ENCODE results near the gene PSMD8.
"Not testable (repeated sequence)": the region's sequence is repeated elsewhere in the genome, so short reads cannot be mapped to it uniquely, and the experiment has no call there.

Gene PSMD8

GRCh38 chr19:38361633-38362075 is 12.7 kb upstream of the PSMD8 start:
- no peak for TF ChIP-seq CTCF (IDR thresholded peaks at IDR 0.05)
- Histone ChIP-seq H3K4me3 (peak overlapping the region; percentile 79), H3K27ac (peak overlapping the region in 1 of 2 donors; percentile 62)
- DNase-seq (ENCODE audit: low spot score) = no peak

GRCh38 chr19:38362076-38362945 is 12.1 kb upstream of the PSMD8 start:
- DNase-seq (ENCODE audit: low spot score) = no peak
- TF ChIP-seq CTCF (IDR thresholded peaks at IDR 0.05) = no peak
- Histone ChIP-seq H3K27ac (peak overlapping the region in 1 of 2 donors; percentile 62), H3K4me3 (peak overlapping the region; percentile 79)

GRCh38 chr19:38362946-38363688 is 11.3 kb upstream of the PSMD8 start:
- H3K27ac ChIP-seq; DNase-seq (ENCODE audit: low spot score); H3K4me3 ChIP-seq: not testable (repeated sequence)

- DNase-seq (ENCODE audit: low spot score) = no peak
- TF ChIP-seq CTCF (IDR thresholded peaks at IDR 0.05) = no peak
- Histone ChIP-seq H3K4me3 (no peak overlapping the region), H3K27ac (no peak overlapping the region)
Observed at GRCh38 chr19:38367041-38367440, 7.3 kb upstream of the PSMD8 start.

GRCh38 chr19:38369584-38369983 is 4.8 kb upstream of the PSMD8 start:
- TF ChIP-seq CTCF (IDR thresholded peaks at IDR 0.05) = no peak
- no peak for DNase-seq (ENCODE audit: low spot score)
- Histone ChIP-seq H3K27ac (no peak overlapping the region), H3K4me3 (no peak overlapping the region)

GRCh38 chr19:38370299-38370698 is 4.1 kb upstream of the PSMD8 start:
- no peak overlapping the region for H3K4me3 ChIP-seq

More at GRCh38 chr19:38370299-38370698, 4.1 kb upstream of the PSMD8 start:
- no peak for DNase-seq (ENCODE audit: low spot score)
- no peak overlapping the region for H3K27ac ChIP-seq
- no peak for TF ChIP-seq CTCF (IDR thresholded peaks at IDR 0.05)
